Activated T-helper 17 cell treated with anti-CD3 and anti-CD28 coated beads, Interleukin-2, amount 50 U/mL, for 72 hours (primary cell): ENCODE data around the gene RAD23B. TPM values are rescaled to one million over a fixed set of nuclear protein-coding genes. Genes with fewer than 3 reads are reported as not detected.

Experiments used
- ATAC-seq: fragments of 150-1000 bp; cut with Tn5 transposase; replicated peaks from 2 replicates; pipeline ENCODE4 v1.10.0; 2021; ENCODE audit warnings: mild to moderate bottlenecking, moderate library complexity
- H3K27ac Mint-ChIP-seq: one replicate; pipeline ENCODE4 v1.8.0; 2022; ENCODE audit warnings: mixed read lengths
- H3K27me3 Mint-ChIP-seq: one replicate; pipeline ENCODE4 v1.8.0; 2022; ENCODE audit warnings: mixed read lengths
- H3K36me3 Mint-ChIP-seq: one replicate; pipeline ENCODE4 v1.8.0; 2022; ENCODE audit warnings: low read depth, mild to moderate bottlenecking, mixed read lengths
- H3K4me1 Mint-ChIP-seq: one replicate; pipeline ENCODE4 v1.8.0; 2022; ENCODE audit warnings: mixed read lengths
- H3K4me3 Mint-ChIP-seq: one replicate; pipeline ENCODE4 v1.8.0; 2022; ENCODE audit warnings: mild to moderate bottlenecking, mixed read lengths
- H3K9me3 Mint-ChIP-seq: one replicate; pipeline ENCODE4 v1.8.0; 2022; ENCODE audit warnings: mixed read lengths
- total RNA-seq, 2 donors: library from RNA; stranded (reverse); gene quantifications; one replicate each; pipeline ENCODE4 v1.2.3, GENCODE V29; 2022

RAD23B gene
- total RNA-seq, 2 donors from 2014 or later, result 67.7 to 113 TPM

DNA sequence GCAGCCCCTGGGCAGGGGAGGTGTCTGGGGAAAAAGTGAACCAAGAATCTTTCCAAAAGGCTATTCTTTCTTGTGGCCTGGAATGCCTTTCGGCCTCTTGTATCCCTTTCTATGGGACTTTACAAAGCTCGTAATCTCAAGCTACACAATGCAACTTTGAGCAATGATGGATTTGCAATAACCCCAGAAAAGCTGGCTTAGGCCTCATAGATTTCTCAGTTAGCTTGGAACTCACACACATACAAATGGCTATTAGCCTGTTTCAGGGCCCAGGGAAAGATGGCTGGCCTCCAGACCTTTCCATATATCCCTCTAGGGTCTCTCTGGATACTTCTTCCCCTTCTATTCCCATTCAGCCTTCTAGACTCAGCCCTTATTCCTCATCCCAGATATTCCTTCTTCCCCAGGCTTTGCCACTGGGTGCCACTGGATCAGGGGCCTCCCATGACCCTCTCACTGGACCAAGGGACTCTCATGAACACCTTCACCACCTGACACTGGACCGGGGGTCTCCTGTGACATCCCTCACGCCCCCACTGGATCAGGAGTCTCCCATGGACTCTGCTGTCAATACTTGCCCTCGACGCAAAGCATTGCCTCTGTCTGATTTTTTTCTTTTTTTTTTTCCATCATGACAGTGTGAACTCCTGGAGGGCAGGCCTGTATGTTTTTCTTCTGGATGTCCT lies 59.5 kb downstream of the RAD23B start:
- H3K4me1 Mint-ChIP-seq, result peaks cover 6% of the 10 kb centered on the region
- no peak overlapping the region for H3K27ac Mint-ChIP-seq
- peaks cover 2% of the 10 kb centered on the region for H3K27me3 Mint-ChIP-seq
- H3K4me3 Mint-ChIP-seq, result no peak overlapping the region
- H3K9me3 Mint-ChIP-seq, result no peaks in the 10 kb centered on the region
- no peak for ATAC-seq
- peaks cover 6% of the 10 kb centered on the region for H3K36me3 Mint-ChIP-seq

DNA sequence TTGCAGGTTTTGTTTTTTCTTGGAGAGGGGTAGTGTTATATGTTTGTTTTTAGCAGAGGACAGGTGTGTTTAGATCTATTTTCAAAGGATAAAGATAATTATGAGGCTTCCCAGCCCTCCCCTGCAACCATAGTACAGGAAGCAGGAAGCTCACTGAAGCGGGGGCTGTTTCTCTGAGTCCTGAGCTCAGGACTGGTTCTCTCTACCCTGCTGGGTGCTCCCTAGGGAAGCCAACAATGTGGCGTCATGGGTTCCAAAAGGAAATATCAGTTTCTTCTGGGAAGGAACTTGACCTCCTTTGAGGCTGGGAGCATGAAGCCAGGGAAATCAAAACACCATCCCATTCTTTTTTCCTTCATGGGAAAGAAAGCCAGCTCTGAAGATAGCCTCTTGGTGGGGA lies 62.2 kb downstream of the RAD23B start:
- no peaks in the 10 kb centered on the region for H3K9me3 Mint-ChIP-seq
- peaks cover 6% of the 10 kb centered on the region for H3K4me1 Mint-ChIP-seq
- no peak overlapping the region for H3K4me3 Mint-ChIP-seq
- no peak for ATAC-seq
- no peaks in the 10 kb centered on the region for H3K36me3 Mint-ChIP-seq
- H3K27ac Mint-ChIP-seq, result no peak overlapping the region
- H3K27me3 Mint-ChIP-seq, result peaks cover 3% of the 10 kb centered on the region

DNA sequence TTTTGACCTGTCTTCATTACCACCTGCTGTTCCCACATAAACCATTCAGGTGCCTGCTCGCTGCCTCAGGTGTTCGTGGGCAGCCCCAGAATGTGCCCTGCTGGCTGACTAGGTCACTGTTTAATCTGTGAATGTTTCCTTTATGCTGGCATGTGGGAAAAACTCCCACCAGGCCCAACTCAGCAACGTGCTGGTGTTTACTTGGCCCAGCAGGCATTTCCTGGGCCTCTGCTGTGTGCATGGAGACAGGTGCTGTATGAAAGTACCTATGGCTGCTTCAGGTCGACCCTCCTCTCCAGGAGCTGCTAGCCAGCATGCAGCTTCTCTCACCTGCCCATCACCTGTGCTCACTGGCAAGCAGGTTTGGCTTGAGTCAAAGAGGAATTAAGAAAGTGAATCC lies 65.8 kb downstream of the RAD23B start:
- ATAC-seq, result no peak
- no peaks in the 10 kb centered on the region for H3K4me1 Mint-ChIP-seq
- no peak overlapping the region for H3K4me3 Mint-ChIP-seq
- peaks cover 3% of the 10 kb centered on the region for H3K9me3 Mint-ChIP-seq
- no peaks in the 10 kb centered on the region for H3K36me3 Mint-ChIP-seq
- peaks cover 14% of the 10 kb centered on the region for H3K27me3 Mint-ChIP-seq
- H3K27ac Mint-ChIP-seq, result no peak overlapping the region

DNA sequence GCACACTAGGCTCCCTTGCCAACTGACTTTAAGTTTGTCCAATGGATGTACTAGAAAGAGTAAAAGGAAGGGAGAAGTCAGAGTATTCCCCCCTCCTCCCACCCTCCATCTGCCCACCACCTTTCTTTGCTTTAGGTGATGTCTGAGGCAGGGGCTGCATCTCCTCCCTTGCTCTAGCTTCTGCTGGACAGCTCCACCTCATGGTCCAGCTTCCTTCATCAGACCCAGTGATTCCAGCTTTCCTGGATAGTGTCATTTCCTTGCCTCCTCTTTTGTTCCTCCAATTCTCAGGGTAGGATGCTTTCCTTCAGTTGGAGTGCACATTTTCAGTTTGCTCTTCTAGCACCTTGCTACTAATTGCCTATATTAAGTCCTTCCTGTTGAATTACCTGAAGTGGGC lies 67.4 kb downstream of the RAD23B start:
- Mint-ChIP-seq H3K4me1 (no peaks in the 10 kb centered on the region), H3K9me3 (peaks cover 3% of the 10 kb centered on the region)

DNA sequence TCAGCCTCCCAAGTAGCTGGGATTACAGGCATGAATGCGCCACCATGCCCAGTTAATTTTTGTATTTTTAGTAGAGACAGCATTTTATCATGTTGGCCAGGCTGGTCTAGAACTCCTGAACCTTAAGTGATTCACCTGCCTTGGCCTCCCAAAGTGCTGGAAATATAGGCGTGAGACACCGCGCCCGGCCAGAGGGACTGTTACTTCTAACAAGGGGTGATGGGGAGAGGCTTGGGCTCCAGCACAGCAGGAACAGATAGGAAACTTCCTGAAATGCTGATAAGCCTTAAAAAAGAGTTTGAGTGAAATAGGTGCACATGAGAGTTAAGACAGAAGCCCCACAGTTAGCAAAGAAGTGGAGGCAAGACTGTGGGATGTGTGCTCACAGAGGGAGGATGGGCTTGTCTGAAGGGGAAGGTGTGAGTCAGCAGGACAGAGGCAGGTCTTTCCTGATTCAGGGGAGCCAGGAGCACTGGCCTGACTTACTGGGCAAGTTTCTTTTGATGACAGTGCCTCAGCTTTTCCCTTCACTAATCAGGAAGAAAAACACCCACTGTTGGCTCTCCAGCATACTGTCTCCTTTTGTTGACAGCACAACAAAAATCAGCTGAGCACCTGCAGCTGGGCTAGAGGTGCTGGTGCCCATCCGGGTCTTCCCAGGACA lies 68.4 kb downstream of the RAD23B start:
- Mint-ChIP-seq H3K27me3 (peaks cover 18% of the 10 kb centered on the region), H3K4me3 (no peak overlapping the region), H3K27ac (no peak overlapping the region), H3K4me1 (no peaks in the 10 kb centered on the region), H3K9me3 (peaks cover 3% of the 10 kb centered on the region), H3K36me3 (no peaks in the 10 kb centered on the region)
- no peak for ATAC-seq

More for the DNA sequence above, 67.4 kb downstream of the RAD23B start:
- no peak overlapping the region for H3K27ac Mint-ChIP-seq
- no peak for ATAC-seq
- no peak overlapping the region for H3K4me3 Mint-ChIP-seq
- H3K27me3 Mint-ChIP-seq, result peaks cover 18% of the 10 kb centered on the region
- H3K36me3 Mint-ChIP-seq, result no peaks in the 10 kb centered on the region

DNA sequence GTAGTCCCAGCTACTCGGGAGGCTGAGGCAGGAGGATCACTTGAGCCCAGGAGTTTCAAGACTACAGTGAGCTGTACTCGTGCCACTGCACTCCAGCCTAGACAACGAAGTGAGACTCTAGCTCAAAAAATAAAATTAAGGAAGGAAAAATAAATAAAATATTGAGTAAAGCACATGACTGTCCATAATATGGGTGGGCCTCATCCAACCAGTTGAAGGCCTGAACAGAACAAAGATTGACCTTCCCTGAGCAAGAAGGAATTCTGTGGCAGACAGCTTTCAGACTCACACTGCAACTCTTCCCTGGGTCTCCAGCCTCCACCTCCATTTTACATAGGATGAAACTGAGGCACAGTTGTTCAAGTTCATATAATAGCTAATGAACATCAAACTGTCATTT lies 72.3 kb downstream of the RAD23B start:
- Mint-ChIP-seq H3K27ac (no peak overlapping the region), H3K36me3 (no peaks in the 10 kb centered on the region), H3K4me1 (no peaks in the 10 kb centered on the region), H3K9me3 (peaks cover 3% of the 10 kb centered on the region), H3K4me3 (no peak overlapping the region), H3K27me3 (peaks cover 19% of the 10 kb centered on the region)
- ATAC-seq, result no peak

DNA sequence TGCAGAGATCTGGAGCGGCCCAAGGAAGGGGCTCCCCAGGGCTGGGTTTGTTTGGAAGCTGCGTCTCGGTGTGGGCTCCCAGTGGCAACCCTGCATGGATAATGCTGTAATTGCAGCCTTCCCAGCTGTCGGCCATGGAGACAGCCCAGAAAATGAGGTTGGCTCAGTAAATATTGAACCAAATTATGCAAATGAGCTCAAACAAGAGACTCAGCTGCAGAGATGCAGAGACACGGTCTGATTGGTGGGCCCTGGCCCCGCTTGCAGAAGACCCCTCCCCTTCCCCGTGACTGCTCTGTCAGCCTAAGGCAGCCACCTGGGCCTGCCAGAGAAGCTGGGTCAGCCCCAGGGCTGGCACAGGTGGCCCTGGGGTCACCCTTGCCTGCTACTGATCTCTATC lies 75.9 kb downstream of the RAD23B start:
- Mint-ChIP-seq H3K36me3 (no peaks in the 10 kb centered on the region), H3K27me3 (peaks cover 8% of the 10 kb centered on the region), H3K4me3 (no peak overlapping the region), H3K9me3 (no peaks in the 10 kb centered on the region), H3K27ac (no peak overlapping the region), H3K4me1 (no peaks in the 10 kb centered on the region)
- no peak for ATAC-seq

DNA sequence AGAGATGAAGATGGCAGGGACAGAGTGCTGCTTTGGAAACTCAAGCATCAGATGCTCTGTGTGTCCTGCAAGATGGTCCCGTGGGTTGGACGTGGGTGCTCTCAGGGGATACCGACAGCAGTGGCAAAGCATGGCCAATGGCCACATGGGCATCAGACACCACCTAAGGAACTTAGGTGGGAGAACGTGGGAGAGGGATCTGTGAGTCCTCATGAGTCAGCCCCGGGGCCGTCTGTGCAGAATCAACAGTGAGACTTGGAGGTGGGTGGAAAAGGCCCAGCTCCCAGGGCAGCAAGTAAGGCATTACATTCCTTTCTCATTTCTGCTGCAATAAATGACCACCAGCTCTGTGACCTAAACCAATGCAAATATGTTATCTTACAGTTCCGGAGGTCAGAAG lies 77.0 kb downstream of the RAD23B start:
- Mint-ChIP-seq H3K4me3 (no peak overlapping the region), H3K36me3 (no peaks in the 10 kb centered on the region), H3K9me3 (no peaks in the 10 kb centered on the region), H3K27me3 (peaks cover 4% of the 10 kb centered on the region), H3K4me1 (no peaks in the 10 kb centered on the region), H3K27ac (no peak overlapping the region)
- ATAC-seq, result no peak

DNA sequence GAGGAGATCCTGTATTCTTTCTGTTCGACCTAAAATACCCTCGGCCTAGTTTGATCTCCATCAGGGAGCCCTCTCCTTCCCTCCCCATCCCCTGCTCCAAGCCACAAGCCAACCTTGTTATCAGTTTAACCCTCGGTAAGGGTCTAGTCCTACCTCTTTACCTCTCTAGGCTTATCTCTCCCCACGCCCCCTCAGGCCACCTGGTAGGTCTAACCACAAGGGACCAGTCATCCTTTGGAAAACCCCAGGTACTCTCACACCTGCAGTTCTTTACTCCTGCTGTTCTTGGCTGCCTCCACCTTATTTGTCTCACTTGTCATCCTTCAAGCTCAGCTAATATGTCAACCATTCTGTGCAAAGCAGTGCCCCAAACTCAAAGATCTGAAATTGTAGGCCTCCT lies 78.7 kb downstream of the RAD23B start:
- H3K9me3 Mint-ChIP-seq, result no peaks in the 10 kb centered on the region
- H3K4me1 Mint-ChIP-seq, result no peaks in the 10 kb centered on the region
- peak overlapping the region; percentile 36 for H3K27ac Mint-ChIP-seq
- no peak overlapping the region for H3K4me3 Mint-ChIP-seq
- no peaks in the 10 kb centered on the region for H3K36me3 Mint-ChIP-seq
- peaks cover 4% of the 10 kb centered on the region for H3K27me3 Mint-ChIP-seq
- ATAC-seq, result no peak

DNA sequence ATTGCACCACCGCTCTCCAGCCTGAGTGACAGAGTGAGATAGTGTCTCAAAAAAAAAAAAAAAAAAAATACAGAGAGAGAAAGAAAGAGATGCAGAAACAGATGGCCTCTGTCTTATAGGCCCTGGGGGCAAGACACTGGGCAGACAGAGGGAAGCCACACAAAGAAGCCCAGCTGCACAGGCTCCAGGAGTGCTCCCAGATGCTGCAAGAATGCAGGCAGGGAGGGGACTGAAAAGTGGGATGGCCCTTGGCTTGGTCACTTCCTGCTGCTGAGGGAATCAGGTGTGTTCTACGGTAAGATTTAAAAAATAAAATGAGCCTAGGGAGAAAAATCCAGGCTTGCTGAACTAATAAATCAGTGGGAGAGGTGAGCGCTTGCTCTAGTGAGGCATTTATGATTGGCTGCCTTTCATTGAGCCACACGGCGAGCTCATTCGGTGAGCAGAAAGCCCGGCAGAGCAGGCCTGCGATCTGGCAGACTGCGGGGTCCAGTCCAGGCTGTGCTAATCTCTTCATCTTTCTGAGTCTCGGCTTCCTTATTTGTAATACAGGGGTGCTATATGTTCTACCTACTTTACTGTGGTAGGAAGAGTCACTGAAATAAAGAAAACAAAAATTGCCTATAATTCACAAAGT lies 80.6 kb downstream of the RAD23B start:
- H3K4me3 Mint-ChIP-seq, result no peak overlapping the region
- no peaks in the 10 kb centered on the region for H3K36me3 Mint-ChIP-seq
- no peaks in the 10 kb centered on the region for H3K4me1 Mint-ChIP-seq
- no peak overlapping the region for H3K27ac Mint-ChIP-seq
- peaks cover 3% of the 10 kb centered on the region for H3K27me3 Mint-ChIP-seq
- ATAC-seq, result no peak
- no peaks in the 10 kb centered on the region for H3K9me3 Mint-ChIP-seq

DNA sequence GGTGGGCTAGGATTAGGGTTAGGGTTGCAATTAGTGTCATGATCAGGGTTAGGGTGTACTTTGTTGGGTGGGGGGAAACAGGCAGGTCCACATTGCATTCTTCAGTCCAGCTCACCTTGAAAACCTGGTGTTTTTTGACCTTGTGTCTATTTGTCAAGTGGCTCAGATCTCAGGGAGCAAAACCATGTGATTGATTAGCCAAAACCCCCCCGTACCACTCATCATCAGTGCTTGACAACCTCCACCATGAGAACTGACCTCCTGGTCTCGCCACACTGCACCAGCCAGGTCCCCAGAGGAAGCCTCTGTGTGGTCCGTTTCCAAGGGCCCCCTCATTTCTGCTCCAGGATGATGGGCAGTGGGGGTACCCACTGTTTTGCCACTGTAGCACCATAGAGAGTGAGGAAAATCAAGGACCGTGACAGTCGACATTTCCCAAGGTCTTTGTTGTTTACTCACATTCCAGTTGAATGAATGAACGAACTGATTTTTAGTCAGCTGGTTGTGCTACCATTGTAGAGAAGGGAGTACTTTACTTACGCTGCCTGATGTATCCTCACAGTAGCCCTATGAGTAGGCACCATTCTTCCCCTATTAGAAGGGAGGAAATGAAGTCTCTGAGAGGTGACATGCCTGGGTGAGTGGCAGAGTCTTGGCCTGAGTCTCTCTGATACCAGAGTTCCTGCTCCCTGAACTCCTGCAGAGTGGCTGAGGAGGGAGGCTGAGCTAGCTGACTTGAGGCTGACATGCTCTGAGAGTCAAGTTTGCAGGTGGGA lies 84.8 kb downstream of the RAD23B start:
- no peak overlapping the region for H3K4me3 Mint-ChIP-seq
- H3K27ac Mint-ChIP-seq, result no peak overlapping the region
- H3K27me3 Mint-ChIP-seq, result peaks cover 3% of the 10 kb centered on the region
- no peaks in the 10 kb centered on the region for H3K9me3 Mint-ChIP-seq
- H3K4me1 Mint-ChIP-seq, result no peaks in the 10 kb centered on the region
- no peak for ATAC-seq
- no peaks in the 10 kb centered on the region for H3K36me3 Mint-ChIP-seq

DNA sequence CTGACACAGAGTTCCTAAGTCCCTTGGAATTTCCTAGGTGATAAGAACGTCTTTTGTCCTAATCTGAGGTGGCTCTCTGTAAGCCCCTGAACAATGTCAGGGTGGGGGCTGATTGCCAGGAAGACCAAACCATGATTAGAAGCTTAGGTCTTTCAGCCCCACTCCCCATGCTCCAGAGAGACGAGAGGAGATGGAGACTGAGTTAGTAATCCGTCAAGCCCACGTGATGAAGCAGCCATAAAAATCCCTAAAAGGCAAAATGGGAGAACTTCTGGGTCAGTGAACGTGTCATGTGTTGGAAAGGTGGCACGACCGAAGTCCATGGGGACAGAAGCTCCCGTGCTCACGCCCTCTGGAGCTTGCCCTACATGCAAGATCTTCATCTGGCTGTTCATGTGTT lies 85.6 kb downstream of the RAD23B start:
- Mint-ChIP-seq H3K4me1 (no peaks in the 10 kb centered on the region), H3K36me3 (no peaks in the 10 kb centered on the region), H3K27ac (no peak overlapping the region), H3K4me3 (no peak overlapping the region), H3K27me3 (peaks cover 3% of the 10 kb centered on the region), H3K9me3 (no peaks in the 10 kb centered on the region)
- no peak for ATAC-seq

DNA sequence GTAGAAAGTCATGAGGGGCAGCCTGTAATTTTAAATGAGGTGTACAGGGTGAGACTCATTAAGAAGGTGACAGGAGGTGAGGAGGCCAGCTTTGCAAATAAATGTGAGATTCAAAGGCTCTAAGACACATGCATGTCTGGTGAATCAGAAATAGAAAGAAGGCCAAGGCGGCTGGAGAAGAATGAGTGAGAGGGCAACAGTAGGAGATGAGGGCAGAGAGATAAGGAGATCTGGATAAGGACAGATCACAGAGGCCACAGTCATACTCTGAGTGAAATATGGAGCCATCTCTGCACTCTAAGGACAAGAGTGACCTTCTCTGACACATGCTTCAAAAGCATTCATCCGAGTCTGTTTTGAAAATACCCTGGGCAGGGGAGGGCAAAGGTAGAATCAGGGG lies 90.7 kb downstream of the RAD23B start:
- Mint-ChIP-seq H3K27me3 (no peaks in the 10 kb centered on the region), H3K4me1 (no peaks in the 10 kb centered on the region), H3K9me3 (no peaks in the 10 kb centered on the region), H3K27ac (no peak overlapping the region), H3K4me3 (no peak overlapping the region), H3K36me3 (no peaks in the 10 kb centered on the region)
- no peak for ATAC-seq

DNA sequence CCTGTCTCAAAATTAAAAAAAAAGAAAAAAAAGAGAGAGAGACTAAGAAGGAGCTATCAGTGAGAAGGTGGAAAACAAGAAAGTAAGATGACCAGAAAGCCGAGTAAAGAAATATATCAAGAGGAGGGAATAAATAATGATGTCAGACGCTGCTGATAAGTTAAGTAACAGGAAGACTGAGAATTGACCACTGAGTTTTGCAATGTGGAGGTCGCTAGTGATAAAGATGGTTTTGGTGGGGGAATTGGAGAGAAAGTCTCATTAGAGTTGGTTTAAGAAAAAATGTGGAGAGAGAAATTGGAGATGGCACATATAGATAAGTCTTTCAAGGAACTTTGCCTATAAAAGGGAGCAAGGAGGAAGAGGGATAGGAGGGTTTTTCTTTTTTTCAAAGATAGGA lies 91.9 kb downstream of the RAD23B start:
- Mint-ChIP-seq H3K27ac (no peak overlapping the region), H3K27me3 (no peaks in the 10 kb centered on the region), H3K36me3 (no peaks in the 10 kb centered on the region)

More for the DNA sequence above, 91.9 kb downstream of the RAD23B start:
- no peaks in the 10 kb centered on the region for H3K4me1 Mint-ChIP-seq
- H3K9me3 Mint-ChIP-seq, result no peaks in the 10 kb centered on the region
- H3K4me3 Mint-ChIP-seq, result no peak overlapping the region
- no peak for ATAC-seq
